GM12891 (cell line): ENCODE measurements around the gene DGKZ.

Experiments
- PAX5 ChIP-seq: IDR thresholded peaks from 2 replicates; pipeline ENCODE4 v1.6.1; 2011; ENCODE audit warnings: low read length, moderate library complexity, mild to moderate bottlenecking; ENCODE audit not compliant: insufficient read depth, severe bottlenecking
- POLR2A ChIP-seq: IDR thresholded peaks from 2 replicates; pipeline ENCODE4 v1.6.1; 2011; ENCODE audit warnings: low read depth, low read length, control low read depth
- POLR2AphosphoS5 ChIP-seq: IDR thresholded peaks from 2 replicates; pipeline ENCODE4 v1.6.1; 2011; ENCODE audit warnings: low read depth, low read length, control low read depth
- POU2F2 ChIP-seq: IDR thresholded peaks from 2 replicates; pipeline ENCODE4 v1.6.1; 2011; ENCODE audit warnings: low read depth, mild to moderate bottlenecking, control low read depth, low read length, moderate library complexity
- SPI1 ChIP-seq: IDR thresholded peaks from 2 replicates; pipeline ENCODE4 v1.6.1; 2011; ENCODE audit warnings: low read depth, low read length, control low read depth
- TAF1 ChIP-seq: IDR thresholded peaks from 2 replicates; pipeline ENCODE4 v1.6.1; 2011; ENCODE audit warnings: low read depth, low read length, control low read depth

DNA sequence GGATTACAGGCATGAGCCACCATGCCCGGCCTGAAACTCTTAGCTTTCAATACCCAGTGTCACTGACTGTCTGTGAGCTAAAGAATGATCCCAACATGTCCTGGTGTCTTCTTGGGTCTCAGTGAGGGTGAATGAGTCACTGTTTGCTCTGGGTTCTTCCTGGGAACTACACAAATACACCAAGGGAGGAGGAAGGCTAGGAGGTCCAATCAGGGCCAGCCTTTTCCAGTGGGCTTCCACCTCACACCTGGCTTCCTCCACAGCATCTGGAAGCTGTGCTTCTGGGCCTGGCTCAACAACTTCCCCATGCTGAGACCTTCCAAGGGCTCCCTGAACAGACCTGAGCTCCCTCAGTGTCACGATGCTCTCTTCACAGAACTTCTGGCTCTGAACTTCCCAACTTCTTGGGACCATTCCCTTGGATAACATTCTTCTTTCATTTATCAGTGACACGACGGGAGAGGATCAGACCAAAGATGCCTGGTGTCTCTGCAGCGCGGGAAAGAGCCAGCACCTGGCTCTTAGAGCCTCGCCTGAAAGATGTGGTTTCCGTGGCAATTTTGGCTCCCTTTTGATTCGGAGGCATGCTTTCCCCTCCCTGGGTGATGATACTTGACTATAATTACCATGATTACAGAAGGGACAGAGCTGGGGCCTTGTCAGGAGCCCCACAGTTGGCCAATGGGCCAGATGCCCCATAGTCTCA is 66.7 kb downstream of the DGKZ start:
- no peak for TF ChIP-seq POLR2AphosphoS5
- TF ChIP-seq POLR2A = no peak
- no peak for TF ChIP-seq SPI1
- no peak for TF ChIP-seq TAF1
- no peak for TF ChIP-seq POU2F2
- no peak for TF ChIP-seq PAX5
